ENCODE results near the gene IQGAP2.

Gene IQGAP2

DNA sequence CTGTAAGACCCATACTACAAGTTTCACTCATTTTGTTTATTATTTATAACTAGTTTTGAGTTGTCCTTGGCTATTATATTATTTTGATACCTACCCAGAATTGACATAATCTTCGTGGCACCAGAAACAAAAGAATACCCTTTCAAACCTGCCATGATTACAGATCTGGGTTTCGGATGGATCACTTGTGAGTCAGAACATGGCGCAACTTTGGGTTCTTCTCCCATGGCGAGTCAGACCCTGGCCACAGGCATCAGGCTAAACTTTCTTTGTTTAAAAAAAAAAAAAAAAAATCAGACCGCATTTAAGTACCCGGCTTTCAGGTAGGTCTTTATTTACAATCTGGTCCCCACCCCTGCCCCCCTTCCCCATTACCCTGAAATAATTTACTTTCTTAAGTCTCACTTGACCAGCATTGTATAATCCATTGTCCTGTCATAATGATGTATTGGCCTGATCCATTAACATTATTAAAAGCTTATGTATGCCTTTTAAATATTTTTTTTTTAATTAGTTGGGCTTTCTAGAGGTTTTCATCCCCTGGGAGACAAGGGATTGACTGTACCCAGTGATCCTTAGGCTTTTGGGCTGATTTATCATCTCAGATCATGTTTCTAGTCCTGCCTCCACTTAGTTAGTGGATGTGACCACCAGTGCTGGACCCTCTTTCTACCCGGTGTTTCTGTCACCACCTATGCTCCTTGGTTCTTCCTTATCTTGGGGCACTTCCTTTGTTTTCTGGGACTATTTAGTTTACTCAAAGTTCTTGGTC, 176.3 kb downstream of the IQGAP2 start:
- Histone ChIP-seq H3K9me3 (replicated peaks in 1 of 2; ENCODE audit: control insufficient read depth in 2 of 2, insufficient read depth in 1 of 2, low read depth in 1 of 2, low read length in 2 of 2) (peaks cover 0 to 1% of the 10 kb centered on the region in 2 donors), H3K4me1 (ENCODE audit: control insufficient read depth in 2 of 2, insufficient read depth in 1 of 2, low read depth in 1 of 2, low read length in 2 of 2) (no peaks in the 10 kb centered on the region), H3K79me1 (ENCODE audit: low read depth, low read length) (no peaks in the 10 kb centered on the region), H3K36me3 (replicated peaks in 1 of 2; ENCODE audit: control insufficient read depth in 2 of 2, insufficient read depth in 2 of 2, low read length in 2 of 2) (peaks cover 0 to 3% of the 10 kb centered on the region in 2 donors), H2AFZ (ENCODE audit: low read length) (no peak overlapping the region), H3K27me3 (ENCODE audit: control insufficient read depth in 3 of 3, insufficient read depth in 3 of 3, low read depth in 1 of 3, low read length in 3 of 3) (no peaks in the 10 kb centered on the region), H3K27ac (replicated peaks; ENCODE audit: low read length) (no peak overlapping the region), H3K23ac (ENCODE audit: low read depth, low read length, poor library complexity) (no peak overlapping the region), H2BK12ac (ENCODE audit: low read length) (no peak overlapping the region), H3K14ac (ENCODE audit: low read length) (no peak overlapping the region), H2BK120ac (ENCODE audit: low read depth, low read length) (no peak overlapping the region), H2AK5ac (ENCODE audit: low read depth, low read length) (no peak overlapping the region), H3K9ac (ENCODE audit: low read depth, low read length, poor library complexity) (no peak overlapping the region), H3K4me3 (ENCODE audit: low read length in 2 of 2) (no peak overlapping the region), H4K8ac (ENCODE audit: low read depth, low read length) (no peak overlapping the region), H3K18ac (ENCODE audit: low read length) (no peak overlapping the region), H3K4me2 (ENCODE audit: insufficient read depth, low read length, poor library complexity, severe bottlenecking) (no peak overlapping the region), H4K91ac (ENCODE audit: low read depth, low read length, poor library complexity) (no peak overlapping the region), H2BK5ac (ENCODE audit: low read length) (no peak overlapping the region), H2BK15ac (ENCODE audit: low read length) (no peak overlapping the region), H3K4ac (ENCODE audit: low read length) (no peak overlapping the region)
- WGBS, 2 donors (ENCODE audit: extremely low coverage in 2 of 2, insufficient read length in 2 of 2, insufficient replicate concordance in 1 of 2) = no CpG with 5 or more reads among the region's 7 CpGs
- DNase-seq (ENCODE audit: low spot score) = no peak

DNA sequence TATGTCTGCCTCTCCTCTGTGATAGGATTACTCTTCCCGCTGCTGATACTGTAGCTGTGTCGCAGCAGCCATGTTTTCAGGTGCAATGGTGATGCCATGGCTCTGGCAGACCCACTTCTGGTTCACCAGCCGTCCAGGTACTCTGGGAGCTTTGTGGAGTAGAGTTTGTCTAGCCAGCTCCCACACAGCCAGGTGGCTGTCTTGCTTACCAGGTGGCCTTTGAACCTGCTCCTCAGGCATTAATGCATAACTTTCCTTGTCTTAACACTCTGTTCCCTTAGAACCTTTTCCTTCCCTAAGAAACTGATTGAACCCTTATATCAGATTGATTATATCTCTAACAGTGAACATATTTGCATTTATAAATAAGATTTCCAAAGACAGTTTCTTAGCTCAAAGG, 177.9 kb downstream of the IQGAP2 start:
- Histone ChIP-seq H3K27me3 (ENCODE audit: control insufficient read depth in 3 of 3, insufficient read depth in 3 of 3, low read depth in 1 of 3, low read length in 3 of 3) (no peaks in the 10 kb centered on the region), H3K4me3 (ENCODE audit: low read length in 2 of 2) (no peak overlapping the region), H3K23ac (ENCODE audit: low read depth, low read length, poor library complexity) (no peak overlapping the region), H2BK15ac (ENCODE audit: low read length) (no peak overlapping the region), H3K36me3 (replicated peaks in 1 of 2; ENCODE audit: control insufficient read depth in 2 of 2, insufficient read depth in 2 of 2, low read length in 2 of 2) (no peaks in the 10 kb centered on the region), H3K9me3 (replicated peaks in 1 of 2; ENCODE audit: control insufficient read depth in 2 of 2, insufficient read depth in 1 of 2, low read depth in 1 of 2, low read length in 2 of 2) (no peaks in the 10 kb centered on the region), H3K18ac (ENCODE audit: low read length) (no peak overlapping the region), H3K4me2 (ENCODE audit: insufficient read depth, low read length, poor library complexity, severe bottlenecking) (no peak overlapping the region), H2BK120ac (ENCODE audit: low read depth, low read length) (no peak overlapping the region), H2BK5ac (ENCODE audit: low read length) (no peak overlapping the region), H3K4me1 (ENCODE audit: control insufficient read depth in 2 of 2, insufficient read depth in 1 of 2, low read depth in 1 of 2, low read length in 2 of 2) (no peaks in the 10 kb centered on the region), H2AK5ac (ENCODE audit: low read depth, low read length) (no peak overlapping the region), H3K9ac (ENCODE audit: low read depth, low read length, poor library complexity) (no peak overlapping the region), H4K8ac (ENCODE audit: low read depth, low read length) (no peak overlapping the region), H2AFZ (ENCODE audit: low read length) (no peak overlapping the region), H3K27ac (replicated peaks; ENCODE audit: low read length) (no peak overlapping the region), H2BK12ac (ENCODE audit: low read length) (no peak overlapping the region), H3K79me1 (ENCODE audit: low read depth, low read length) (no peaks in the 10 kb centered on the region), H4K91ac (ENCODE audit: low read depth, low read length, poor library complexity) (no peak overlapping the region), H3K4ac (ENCODE audit: low read length) (peak overlapping the region; percentile 41), H3K14ac (ENCODE audit: low read length) (no peak overlapping the region)
- DNase-seq (ENCODE audit: low spot score) = no peak
- WGBS, 2 donors (ENCODE audit: extremely low coverage in 2 of 2, insufficient read length in 2 of 2, insufficient replicate concordance in 1 of 2) = no CpG with 5 or more reads among the region's 3 CpGs

DNA sequence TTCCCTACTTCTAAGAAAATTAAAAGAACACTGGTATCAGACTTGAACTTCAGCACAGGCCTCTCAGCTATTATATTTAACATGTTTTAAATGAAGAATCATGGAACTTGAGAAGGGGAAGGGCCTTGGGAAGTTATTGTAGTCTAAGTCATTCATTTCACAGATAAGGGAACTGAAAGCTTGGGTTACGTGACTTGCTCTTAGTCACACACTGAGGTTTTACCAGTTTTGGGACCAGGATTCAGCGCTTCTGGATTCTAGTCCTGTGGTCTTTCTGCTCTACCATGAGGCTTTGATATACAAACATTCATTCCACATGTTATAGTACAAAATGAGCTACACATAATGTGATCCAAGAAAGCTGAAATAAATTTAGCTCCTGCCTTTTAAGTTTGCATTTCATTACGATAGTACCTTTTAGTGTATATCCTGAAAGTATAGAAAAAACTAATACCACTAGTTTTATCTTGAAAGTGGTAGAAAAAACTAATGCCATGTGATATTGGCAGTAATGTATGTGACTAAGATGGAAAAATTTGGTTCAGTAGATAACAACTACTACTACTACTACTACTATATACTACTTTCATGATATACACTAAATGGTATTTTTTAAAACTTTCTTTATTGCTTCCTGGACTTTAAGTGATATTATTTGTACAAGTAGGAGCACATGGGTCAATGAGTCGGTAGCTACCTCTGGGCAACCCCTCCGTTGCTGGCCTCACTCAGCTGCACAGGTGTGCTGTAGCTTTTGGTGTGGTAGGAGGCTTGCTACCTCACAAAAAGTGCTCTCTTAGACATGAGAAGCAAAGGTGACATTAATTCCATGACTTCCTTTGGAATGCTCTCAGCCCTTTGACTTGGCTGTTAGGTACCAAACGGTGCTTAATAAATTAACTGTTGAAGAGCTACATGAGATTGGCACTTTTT, 179.4 kb downstream of the IQGAP2 start:
- Histone ChIP-seq H3K14ac (ENCODE audit: low read length) (no peak overlapping the region), H3K27ac (replicated peaks; ENCODE audit: low read length) (no peak overlapping the region), H3K4me2 (ENCODE audit: insufficient read depth, low read length, poor library complexity, severe bottlenecking) (no peak overlapping the region), H3K4ac (ENCODE audit: low read length) (no peak overlapping the region), H3K79me1 (ENCODE audit: low read depth, low read length) (no peaks in the 10 kb centered on the region), H2BK12ac (ENCODE audit: low read length) (no peak overlapping the region), H3K9ac (ENCODE audit: low read depth, low read length, poor library complexity) (no peak overlapping the region), H3K27me3 (ENCODE audit: control insufficient read depth in 3 of 3, insufficient read depth in 3 of 3, low read depth in 1 of 3, low read length in 3 of 3) (no peaks in the 10 kb centered on the region), H2AK5ac (ENCODE audit: low read depth, low read length) (no peak overlapping the region), H3K23ac (ENCODE audit: low read depth, low read length, poor library complexity) (no peak overlapping the region), H4K91ac (ENCODE audit: low read depth, low read length, poor library complexity) (no peak overlapping the region), H3K36me3 (replicated peaks in 1 of 2; ENCODE audit: control insufficient read depth in 2 of 2, insufficient read depth in 2 of 2, low read length in 2 of 2) (no peaks in the 10 kb centered on the region), H3K4me3 (ENCODE audit: low read length in 2 of 2) (no peak overlapping the region), H3K4me1 (ENCODE audit: control insufficient read depth in 2 of 2, insufficient read depth in 1 of 2, low read depth in 1 of 2, low read length in 2 of 2) (no peaks in the 10 kb centered on the region), H3K9me3 (replicated peaks in 1 of 2; ENCODE audit: control insufficient read depth in 2 of 2, insufficient read depth in 1 of 2, low read depth in 1 of 2, low read length in 2 of 2) (peaks cover 0 to 1% of the 10 kb centered on the region in 2 donors), H2BK5ac (ENCODE audit: low read length) (no peak overlapping the region), H4K8ac (ENCODE audit: low read depth, low read length) (no peak overlapping the region), H2BK15ac (ENCODE audit: low read length) (no peak overlapping the region), H3K18ac (ENCODE audit: low read length) (no peak overlapping the region), H2AFZ (ENCODE audit: low read length) (no peak overlapping the region), H2BK120ac (ENCODE audit: low read depth, low read length) (no peak overlapping the region)
- WGBS, 2 donors (ENCODE audit: extremely low coverage in 2 of 2, insufficient read length in 2 of 2, insufficient replicate concordance in 1 of 2) = no CpG with 5 or more reads among the region's 6 CpGs
- DNase-seq (ENCODE audit: low spot score) = no peak

Measured in neuronal stem cell (in vitro differentiated cells).